HG03135 (cell line): ENCODE results near the gene GTF3C4.

ENCODE experiments used
- ATAC-seq: cut with Tn5 transposase; IDR thresholded peaks from one replicate; pipeline ENCODE4 v1.9.1; 2021; ENCODE audit warnings: mild to moderate bottlenecking, moderate library complexity; ENCODE audit not compliant: unreplicated experiment

Gene GTF3C4

GRCh38 chr9:132647355-132647754 lies 22.9 kb upstream of the GTF3C4 start:
- no peak for ATAC-seq

DNA sequence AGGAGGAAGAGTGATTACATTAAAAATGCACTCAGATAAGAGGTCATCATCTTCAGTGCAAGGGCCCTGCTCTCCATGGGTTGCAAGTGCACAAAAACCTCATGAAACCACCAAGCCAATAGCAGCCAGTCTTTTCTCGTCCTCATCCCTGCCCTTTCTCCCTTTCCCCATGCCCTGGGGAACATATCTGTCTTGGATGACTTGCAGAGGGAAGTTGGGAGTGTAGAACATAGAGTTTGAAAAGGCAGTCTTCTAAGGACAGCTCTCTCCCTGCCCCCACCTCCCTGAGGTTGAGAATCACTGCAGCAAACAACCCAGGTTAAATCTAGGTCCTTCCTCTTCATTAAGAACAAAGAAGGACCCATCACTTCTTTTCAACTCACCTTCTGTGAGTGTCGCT lies 22.5 kb upstream of the GTF3C4 start:
- no peak for ATAC-seq

GRCh38 chr9:132648283-132648682 lies 22.0 kb upstream of the GTF3C4 start:
- no peak for ATAC-seq

DNA sequence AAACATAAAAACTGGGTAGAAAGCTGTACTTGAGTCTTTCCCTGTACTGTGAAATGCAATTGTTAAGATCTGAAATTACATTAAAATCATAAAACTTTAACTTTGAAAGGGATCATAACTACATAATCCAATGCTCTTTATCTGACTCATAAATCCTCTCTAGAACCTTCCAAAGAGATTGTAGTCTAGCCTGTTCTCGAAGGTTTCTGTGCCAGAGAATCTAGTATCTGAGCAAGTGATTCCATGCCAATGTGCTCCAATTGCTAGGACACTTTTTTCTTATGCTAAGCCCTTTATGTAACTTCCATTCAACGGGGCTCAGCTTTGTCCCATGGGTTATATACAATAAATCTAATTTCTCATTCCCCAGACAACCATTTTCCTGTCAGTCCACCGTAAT lies 21.6 kb upstream of the GTF3C4 start:
- no peak for ATAC-seq

DNA sequence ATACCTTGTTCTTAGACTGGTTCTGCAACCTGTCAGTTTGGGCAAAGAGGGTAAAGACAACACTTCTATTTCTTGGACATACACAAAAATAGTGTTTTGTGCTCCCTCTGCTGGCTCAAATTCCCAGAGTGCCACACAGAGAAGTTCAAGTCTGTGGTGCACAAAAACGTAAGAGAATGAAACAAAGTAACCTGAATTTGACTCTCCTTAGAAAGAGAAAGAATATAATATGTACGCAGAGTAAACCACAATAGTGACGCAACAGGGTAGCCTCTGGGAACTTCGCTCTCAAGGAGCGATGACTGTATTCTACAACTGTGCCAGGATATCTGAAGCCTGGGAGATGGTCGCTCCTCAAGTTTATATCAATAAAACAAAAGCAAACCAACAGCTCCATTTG lies 19.0 kb upstream of the GTF3C4 start:
- no peak for ATAC-seq

DNA sequence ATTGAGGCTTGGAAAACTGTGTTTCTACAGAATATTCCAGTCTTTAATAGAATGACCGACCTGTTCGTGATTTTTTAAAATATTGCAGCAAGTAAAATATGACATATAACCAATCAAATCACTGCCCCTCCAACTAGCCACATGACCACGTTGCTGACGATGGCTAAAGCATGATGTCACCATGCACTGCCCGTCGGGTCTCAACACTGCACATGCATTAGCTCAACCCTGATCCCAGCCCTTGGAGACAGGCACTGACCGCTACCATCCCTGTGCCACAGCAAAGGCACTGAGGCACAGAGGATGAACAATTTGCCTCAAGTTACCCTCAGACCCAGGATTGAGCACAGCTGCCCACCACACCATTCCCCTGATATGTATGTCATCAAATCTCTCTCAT lies 14.0 kb upstream of the GTF3C4 start:
- no peak for ATAC-seq

DNA sequence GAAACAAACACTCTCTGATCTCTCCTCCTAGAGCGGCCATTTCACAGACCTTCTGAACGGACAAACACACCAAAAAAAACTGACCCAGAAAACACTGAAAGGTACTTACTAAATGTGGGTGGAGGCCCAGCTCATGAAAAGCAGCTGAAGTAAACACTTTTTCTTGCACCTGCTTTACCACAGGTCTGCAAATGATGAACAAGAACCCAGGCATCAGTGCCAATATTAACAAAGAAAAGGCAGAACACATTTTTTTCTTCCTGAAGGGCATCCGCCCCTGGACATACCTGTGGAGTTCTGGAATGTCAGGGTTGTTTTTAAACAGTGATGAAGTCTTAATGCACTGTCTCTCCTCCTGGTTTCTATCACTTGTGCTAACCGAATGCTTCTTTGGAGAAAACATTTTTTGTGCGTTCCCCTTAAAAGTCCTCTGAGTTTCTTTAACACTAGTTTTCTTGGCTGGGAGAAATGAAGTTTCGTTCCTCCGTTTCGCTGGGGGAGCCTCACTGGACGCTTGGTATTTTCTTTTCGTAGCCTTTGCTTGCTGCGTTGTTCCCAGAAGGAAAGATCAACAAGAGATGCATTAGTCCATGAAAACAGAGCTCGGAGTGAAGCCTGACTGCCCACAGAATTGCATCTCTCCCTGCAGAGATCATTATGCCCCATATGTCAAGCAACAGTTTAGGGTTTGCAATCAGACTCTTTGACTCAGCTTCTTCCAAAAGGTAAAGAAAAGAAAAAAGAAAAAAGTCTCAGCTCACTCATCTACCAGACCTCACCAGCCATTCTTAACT lies 7.9 kb upstream of the GTF3C4 start:
- no peak for ATAC-seq

GRCh38 chr9:132663117-132663516 lies 7.1 kb upstream of the GTF3C4 start:
- ATAC-seq = no peak

DNA sequence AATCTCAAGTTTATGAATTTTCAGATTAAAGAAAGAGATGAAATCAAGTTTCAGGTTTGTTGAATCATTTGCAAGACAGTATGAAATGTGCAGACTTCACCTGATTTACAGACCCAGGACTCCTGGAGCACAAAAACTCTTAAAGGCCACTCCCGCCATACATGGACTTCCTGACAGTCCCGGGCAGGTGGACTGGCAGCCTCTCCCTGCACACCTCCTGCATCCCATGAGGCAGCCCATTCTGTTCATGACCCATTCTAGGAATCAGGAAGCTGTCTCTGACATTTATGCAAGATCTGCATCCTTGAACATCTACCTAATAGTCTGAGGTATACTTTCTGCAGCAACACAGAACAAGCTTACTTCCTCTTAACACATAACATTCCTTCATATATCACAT lies 6.4 kb upstream of the GTF3C4 start:
- ATAC-seq = no peak

DNA sequence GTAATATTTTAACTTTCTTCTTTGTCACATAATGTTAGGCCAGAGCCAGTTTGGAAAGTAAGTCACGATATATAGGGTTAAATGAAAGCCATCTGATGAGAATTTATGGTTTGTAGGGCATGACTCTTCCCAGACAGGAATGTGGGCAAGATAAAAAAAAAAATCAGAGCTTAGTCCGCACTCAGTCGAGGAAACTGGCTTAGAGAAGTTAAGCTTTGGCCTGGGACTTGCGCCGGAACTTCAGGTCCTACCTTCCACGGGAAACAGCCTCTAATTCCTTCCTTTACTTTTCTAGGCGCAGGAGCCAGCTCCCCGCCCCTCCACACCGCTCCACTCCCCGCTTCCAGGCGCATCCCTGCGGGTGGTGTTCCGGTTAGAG lies 956 bp upstream of the GTF3C4 start:
- no peak for ATAC-seq

DNA sequence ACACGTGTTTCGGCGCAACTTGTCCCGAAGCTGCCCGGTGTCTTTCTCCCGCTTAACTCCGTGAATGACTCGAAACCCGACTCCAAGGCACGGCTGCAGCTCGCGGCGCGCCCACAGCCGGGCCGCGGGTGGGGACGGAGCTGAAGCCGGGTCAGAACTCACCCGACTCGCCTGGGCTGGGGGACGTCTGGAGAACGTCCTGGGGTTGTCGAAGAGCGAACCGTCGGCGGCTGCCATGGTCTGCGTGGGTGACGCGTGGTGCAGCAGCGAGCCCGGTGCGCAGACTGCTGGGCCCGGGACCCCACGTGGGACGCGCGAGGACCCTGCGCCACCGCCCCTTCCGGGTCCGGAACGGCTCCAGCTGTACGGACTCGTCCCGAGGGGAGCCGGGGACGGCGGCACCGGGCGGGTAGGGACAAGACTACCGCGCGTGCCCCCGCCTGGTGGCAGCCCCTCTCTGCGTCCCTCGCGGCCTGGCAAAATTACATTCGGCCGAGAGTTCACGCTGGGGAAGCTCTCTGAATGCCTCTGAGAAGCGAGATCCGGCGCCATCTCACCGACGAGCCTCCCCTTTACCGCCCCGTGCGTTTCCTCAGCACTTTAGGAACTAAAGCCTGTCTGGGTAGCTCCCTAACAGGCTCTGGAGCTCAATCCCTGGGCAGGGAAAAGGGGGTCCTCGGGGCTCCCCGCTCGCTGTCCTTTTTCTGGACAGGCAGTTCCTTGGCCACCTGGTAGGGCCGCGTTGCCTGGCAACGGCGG lies 387 bp upstream of the GTF3C4 start, which contains the start of gene DDX31:
DDX31 (minus strand) TSS at position 286 of the 759 bp plus-strand sequence; CDS start at position 237, 49 bp downstream.
- ATAC-seq = peak; percentile 70

DNA sequence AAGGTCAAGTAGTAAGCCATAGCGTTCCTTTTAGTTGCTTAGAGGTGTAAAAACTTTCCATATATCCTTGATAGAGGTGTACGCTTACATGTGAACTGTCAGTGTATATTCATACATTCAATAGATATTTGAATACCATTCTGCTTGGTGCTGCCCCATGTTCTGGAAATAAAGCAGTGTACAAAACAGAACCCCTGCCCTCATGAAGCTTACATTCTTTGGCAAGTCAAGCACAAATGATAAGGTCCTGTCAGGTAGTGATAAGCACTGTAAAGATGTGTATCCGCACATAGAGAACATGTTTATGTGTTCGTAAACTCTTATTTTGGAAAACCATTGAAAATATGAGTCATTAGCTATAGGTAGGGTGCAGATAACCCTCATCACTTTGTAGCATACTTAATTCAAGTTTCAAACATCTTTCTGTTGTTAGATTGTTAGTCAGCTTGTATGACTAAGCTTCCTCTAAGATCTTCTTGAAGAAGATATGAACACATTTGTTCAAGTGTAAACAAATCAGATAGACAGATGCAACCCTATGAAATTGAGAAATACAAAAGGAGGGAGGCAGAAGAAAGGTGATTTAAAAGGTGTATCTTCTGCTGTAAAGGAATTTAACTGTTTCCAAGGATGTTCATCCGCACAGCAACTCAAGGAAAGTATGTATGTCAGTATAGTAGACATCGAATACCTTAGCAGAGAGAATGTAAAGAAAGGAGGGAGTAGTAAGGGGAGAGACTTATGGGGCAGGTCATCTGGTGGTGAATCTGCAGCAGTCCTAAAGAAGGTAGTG lies 1.6 kb downstream of the GTF3C4 start:
- no peak for ATAC-seq

DNA sequence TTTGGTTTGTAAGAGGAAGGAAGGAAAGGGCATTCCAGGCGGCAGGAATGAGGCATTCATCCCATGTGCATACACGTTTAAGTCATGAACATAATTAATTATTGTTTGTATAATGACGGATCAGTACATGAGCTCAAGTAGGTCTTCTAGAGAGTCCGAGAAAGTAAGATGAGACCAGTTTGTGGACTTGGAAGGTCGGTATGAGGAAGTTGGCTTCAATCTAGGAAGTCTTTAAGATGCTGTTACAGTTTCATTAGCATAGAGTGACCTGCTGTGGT lies 2.1 kb downstream of the GTF3C4 start:
- ATAC-seq = no peak

- no peak for ATAC-seq
These were observed 3.1 kb downstream of the GTF3C4 start for GRCh38 chr9:132673355-132673754.

- no peak for ATAC-seq
These were observed 4.2 kb downstream of the GTF3C4 start for GRCh38 chr9:132674485-132674884.

DNA sequence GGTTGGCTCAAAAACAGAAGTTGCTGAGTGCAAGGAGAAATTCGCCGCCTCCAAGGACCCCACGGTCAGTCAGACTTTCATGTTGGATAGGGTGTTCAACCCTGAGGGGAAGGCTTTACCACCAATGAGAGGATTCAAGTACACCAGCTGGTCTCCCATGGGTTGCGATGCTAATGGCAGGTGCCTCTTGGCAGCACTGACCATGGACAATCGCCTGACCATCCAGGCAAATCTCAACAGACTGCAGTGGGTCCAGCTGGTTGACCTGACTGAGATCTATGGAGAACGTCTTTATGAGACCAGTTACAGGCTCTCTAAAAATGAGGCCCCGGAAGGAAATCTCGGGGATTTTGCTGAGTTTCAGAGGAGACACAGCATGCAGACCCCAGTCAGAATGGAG lies 7.7 kb downstream of the GTF3C4 start:
- ATAC-seq = no peak

- no peak for ATAC-seq
These were observed 9.8 kb downstream of the GTF3C4 start for GRCh38 chr9:132679946-132680625.

- ATAC-seq = no peak
These were observed 11.3 kb downstream of the GTF3C4 start for GRCh38 chr9:132681561-132681960.

DNA sequence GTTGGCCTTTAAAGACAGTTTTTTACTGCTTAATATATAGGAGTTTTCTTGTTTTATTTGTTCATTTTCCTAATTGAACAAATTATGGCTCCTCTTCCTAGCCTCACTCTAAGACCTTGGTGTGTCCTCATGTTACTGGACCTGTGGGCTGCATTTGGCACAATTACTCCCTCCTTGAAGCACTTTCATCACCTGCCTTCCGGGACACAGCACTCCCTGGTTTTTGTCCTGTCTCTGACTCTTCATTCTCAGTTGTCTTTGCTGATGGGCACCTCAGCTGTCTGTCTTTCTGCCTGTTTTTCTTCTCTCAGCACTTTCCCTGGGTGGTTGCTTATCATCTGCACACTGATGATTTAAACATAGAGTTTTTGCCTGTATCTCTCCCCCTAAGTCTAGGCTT lies 13.6 kb downstream of the GTF3C4 start:
- no peak for ATAC-seq

DNA sequence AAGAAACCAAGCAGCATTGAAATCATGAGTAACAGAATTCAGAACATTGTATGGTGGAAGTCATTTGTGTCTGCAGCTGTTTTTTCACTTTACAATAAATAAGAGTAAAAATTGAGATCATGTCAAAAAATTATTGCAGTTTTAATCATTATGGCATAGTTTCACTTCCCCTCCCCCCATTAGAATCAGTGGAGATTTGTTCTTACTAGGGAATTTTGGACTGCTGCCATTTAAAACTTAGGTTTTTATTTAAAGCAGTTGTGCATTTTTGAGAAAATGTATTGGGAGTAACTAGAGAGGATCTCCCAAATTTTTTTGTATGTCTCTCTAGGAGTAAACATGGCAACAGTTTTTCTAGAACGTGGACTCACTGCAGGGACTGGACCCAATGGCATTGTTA lies 20.4 kb downstream of the GTF3C4 start:
- ATAC-seq = no peak

- no peak for ATAC-seq
These were observed 23.9 kb downstream of the GTF3C4 start for GRCh38 chr9:132694144-132694543.
